Activated naive CD8-positive, alpha-beta T cell treated with anti-CD3 and anti-CD28 coated beads, Interleukin-2, amount 50 U/mL, for 16 hours (primary cell): ENCODE results near the gene DUSP5.

Experiments
- DNase-seq: peaks from one replicate; pipeline ENCODE4 v3.0.0-alpha.2; 2020; ENCODE audit warnings: low read depth, low spot score

Gene DUSP5

DNA sequence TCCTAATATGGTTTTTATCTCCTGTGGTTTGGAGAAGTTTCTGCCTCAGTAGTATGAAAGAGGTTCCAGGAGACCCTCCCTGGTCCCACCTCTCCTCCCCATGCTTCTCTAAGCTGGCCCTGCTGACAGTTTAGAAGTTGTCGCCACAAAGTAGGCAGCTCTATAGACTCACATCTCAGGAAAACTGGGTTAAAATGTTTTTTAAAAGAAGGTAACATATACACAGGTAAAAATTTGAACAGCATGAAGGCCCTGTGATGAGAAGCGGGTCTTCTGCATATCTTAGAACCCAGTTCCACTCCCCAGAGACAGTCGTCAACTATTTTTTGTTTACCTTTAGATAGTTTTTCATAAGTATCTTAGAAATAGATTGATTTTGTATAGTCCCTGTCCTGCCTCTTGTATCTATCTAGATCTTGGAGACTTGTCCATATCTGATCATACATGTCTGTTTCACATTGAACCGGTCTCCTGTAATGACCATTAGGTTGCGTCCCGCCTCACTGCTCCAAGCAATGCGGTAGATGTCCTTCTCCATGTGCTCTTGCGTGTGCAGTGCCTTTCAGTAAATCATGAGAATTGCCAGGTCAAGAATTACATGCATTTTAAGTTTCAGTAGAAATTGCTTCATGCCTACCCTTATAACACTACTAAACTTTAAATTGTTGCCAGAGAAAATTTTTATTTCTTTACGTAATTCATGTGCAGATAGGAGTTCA lies 2.2 kb downstream of the DUSP5 start:
- DNase-seq, result no peak

DNA sequence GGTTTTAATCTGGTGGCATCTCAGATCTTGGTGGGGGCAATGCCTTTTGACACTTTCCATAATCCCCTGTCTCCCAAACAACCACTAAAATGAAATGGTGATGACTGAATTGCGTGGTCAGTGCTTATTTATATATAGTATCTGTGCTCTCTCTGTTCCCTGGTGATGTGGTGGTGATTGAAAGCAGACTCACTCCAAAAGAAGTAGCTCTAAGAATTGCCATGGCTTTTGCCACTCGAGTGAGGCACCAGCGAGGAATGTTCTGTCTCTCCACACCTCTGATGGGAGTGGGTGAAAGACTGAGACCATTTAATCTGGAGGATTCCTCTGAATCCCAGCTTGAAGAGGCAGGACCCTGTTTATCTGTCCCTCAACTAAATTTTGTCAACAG lies 2.8 kb downstream of the DUSP5 start:
- DNase-seq, result no peak

DNA sequence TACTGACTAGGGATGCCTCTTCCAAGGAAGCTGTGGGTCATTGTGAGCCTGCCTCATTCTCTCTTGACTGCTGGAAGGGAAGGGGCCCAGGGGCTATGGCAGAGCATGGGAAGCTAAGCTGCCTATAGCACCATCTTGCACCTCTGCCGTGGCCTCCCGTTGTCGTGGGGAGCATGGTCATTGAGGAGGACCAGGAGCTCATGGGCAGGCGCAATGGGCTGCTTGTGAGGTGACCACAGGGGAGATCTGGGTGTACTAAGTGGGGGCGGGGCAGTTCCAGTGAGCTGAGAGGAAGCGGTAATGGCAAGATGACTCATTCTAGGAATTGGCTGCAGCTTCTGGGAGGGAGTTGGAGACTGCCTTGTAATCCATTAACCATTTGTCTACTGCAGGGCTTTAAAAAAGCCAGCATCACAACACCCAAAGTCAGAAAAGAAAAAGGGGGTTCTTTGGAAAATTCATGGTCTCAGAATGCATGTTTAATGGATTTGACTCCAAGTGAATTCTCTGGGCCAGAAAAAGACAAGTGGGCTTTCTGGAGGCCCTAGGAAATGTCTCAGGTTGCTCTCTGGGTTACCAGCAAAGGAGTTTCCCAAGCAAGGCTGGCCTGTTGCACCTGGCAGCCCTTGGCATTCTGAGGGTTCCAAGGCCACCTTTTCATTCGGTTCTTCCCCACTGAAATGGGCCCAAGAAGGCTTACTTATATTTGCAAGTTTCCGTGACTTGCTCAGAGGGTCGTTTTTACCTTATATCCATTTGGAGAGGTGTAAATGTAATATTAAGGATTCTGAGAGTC lies 3.6 kb downstream of the DUSP5 start:
- DNase-seq, result no peak

DNA sequence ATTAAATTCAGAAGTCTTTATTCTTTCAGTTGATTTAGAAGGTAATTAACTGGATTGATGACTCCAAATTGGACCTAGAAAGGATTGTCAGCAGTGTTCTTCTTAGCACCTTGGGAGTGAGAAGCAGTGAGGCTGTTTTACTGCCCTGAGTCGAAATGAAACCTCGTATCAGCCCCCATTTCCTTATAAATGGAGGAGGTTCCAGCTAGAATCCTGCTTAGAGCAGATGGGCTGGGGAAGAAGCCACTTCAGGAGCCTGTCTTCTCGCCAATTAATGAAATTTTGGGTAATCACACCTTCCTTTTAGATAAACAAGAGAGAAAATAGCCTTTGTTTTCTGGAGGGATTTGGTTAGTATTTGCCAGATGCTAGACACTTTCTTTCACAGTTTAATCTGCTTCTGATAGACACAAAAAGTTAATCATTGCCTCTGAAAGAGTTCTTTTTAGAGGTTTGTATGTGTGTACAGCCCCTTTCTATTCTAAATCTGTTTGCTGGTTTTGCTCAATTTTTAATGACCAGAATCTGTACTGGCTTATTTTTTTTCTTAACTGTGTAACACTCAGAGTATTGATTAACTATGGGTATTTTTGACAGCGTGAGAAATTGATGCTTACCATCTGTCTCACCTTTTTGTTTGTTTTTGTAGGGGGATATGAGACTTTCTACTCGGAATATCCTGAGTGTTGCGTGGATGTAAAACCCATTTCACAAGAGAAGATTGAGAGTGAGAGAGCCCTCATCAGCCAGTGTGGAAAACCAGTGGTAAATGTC lies 4.6 kb downstream of the DUSP5 start:
- DNase-seq, result no peak

- DNase-seq, result no peak
These were observed 5.2 kb downstream of the DUSP5 start for GRCh38 chr10:110502851-110503301.

- DNase-seq, result no peak
These were observed 5.9 kb downstream of the DUSP5 start for GRCh38 chr10:110503528-110504110.

DNA sequence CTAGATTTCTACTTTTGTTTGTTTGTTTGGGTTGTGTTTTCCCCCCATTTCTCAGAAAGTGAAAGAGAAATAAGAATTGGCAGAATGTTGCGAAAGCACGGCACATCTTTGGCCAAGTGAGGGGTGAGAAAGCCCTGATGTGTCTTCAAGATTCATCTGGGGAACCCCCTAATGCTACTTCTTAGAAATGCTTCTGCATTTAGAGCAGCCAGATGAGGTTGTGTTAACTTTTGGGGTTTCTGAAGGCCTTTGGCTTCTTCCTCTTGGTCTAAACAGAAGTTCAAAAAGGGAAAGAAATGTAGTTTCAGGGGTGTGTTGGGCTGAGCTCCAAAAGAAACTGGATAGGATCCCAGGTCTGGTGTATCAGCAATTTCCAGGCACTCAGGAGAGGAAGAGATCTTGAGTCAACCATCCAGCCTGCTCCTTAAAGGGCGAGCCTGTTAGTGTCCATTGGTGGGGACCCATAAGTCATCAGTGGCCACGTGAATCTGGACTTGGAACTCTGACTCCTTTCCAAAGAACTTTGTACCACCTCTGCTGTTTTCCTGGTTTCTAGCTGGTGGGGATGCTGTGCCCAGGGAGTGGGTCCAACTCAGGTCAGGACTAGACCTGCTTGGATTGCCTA lies 6.5 kb downstream of the DUSP5 start:
- DNase-seq, result peak; percentile 27

- no peak for DNase-seq
These were observed 7.5 kb downstream of the DUSP5 start for GRCh38 chr10:110505130-110505770.

GRCh38 chr10:110506448-110506847 lies 8.7 kb downstream of the DUSP5 start:
- no peak for DNase-seq

GRCh38 chr10:110507346-110507745 lies 9.6 kb downstream of the DUSP5 start:
- no peak for DNase-seq

DNA sequence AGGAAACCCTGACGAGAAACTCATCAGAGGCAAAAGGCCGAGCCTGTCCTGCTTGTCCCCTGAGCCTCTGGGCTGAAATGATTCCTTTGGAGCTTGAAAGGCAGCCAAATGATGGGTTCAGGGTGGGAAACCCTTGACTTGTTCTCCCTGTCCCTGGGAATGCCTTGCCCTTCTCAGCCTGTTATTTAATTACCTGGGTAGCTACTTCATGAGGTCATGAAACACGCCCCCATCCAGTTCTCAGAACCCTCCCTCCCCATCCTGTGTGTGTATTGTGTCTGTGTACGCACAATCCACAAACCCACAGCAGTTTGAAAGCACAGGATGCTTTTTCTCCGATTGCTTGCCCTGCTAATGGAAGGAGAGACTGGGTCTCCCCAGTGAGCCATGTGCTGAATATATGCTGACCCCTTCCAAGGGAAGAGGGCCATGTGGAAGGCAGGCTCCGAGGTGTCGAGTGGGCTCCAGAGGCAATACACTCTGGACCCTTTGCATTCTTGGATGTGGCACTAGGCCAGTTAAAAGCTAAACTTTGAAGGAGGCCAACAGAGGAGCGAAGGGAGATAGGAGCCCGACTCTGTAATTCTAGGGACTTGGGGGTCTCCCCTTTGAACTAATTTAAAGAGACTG lies 10.6 kb downstream of the DUSP5 start:
- no peak for DNase-seq

DNA sequence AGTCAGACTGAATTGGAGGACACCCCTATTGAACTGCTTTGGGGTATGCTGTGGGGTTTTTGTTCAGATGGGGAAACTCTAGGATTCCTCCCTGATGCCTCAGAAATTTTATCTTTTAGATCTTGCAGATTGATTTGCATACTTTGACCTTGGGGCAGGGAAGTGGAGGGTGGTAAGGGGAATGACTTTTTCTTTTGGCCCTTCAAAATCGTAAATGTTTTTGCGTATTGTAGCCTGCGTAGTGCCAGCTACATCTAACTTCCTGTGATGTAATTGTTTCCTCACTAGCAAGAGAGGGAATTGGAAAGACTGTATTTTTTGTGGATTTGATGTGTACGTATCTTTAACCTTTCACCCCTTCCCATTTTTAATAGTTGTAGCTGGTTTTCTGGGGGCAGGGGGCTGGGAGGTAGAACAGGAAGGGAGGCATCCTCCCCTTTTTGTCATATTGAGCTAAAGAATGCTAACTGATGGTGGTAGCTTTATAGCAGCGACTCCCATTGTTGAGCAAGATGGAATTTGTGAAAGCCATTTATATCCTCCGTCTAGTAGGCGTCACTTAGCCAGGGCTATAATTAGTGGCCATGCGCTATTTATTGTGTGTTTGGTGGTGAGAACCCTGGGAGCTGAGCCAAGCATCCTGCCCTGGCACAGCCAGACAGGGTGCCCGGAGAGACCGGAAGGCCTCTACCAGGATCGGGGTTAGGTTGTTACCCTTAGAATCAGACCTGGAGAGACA lies 11.3 kb downstream of the DUSP5 start:
- no peak for DNase-seq

DNA sequence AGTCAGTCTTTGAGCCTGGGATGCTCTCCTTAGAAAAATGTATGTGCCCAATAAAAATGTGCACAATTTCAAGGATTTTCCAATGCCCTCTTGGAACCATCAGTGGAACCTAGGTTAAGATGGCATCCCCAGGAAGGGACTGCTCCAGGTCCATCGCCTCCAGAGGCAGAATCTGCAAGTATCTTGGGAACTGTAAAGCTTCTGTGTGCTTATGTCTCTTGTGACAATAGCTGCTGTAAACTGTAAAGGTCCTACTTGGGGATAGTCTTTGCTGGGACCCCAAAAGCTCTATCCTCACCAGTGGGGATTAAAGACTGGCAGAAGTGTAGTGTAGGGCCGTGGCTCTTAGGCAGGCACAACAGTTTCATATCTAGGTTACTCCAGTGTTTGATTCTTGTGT lies 11.9 kb downstream of the DUSP5 start:
- no peak for DNase-seq

DNA sequence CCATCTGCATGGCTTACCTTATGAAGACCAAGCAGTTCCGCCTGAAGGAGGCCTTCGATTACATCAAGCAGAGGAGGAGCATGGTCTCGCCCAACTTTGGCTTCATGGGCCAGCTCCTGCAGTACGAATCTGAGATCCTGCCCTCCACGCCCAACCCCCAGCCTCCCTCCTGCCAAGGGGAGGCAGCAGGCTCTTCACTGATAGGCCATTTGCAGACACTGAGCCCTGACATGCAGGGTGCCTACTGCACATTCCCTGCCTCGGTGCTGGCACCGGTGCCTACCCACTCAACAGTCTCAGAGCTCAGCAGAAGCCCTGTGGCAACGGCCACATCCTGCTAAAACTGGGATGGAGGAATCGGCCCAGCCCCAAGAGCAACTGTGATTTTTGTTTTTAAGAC lies 12.4 kb downstream of the DUSP5 start:
- DNase-seq, result no peak

DNA sequence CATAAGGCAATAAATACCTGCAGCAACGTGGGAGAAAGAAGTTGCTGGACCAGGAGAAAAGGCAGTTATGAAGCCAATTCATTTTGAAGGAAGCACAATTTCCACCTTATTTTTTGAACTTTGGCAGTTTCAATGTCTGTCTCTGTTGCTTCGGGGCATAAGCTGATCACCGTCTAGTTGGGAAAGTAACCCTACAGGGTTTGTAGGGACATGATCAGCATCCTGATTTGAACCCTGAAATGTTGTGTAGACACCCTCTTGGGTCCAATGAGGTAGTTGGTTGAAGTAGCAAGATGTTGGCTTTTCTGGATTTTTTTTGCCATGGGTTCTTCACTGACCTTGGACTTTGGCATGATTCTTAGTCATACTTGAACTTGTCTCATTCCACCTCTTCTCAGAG lies 13.0 kb downstream of the DUSP5 start:
- no peak for DNase-seq

DNA sequence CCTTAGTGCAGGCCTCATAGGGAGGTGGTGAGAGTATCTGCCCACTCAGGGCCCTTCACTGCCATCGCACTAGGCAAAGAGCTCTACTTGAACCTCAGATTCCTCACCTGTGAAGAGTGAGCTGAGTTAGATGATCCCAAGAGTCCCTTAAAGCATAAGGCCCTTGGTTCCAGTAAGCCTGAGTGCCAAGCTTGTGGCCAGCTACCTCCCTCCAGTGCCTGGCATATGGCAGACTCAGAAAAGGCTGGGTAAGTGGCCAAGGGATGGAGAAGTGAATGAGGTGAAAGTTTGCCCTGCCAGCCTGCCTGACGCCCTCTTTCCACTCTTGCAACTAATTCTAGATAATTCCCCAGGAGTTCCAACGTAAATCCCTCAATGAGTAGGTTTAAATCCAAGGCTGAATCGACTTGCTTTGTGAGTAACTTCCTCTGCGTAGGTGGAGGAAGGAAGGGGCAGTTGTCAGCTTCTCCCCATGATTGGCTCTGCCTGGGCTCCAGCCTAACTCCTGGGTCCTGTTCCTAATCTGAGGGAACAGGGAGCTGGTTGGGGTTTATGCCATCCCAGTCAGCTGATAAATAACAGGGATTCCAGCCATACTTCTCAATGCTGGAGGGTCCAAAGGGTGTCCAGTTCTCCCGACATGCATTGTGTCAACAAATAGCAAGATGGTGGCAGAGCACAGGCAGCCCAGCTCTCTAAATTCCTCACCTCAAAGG lies 14.2 kb downstream of the DUSP5 start:
- DNase-seq, result no peak

DNA sequence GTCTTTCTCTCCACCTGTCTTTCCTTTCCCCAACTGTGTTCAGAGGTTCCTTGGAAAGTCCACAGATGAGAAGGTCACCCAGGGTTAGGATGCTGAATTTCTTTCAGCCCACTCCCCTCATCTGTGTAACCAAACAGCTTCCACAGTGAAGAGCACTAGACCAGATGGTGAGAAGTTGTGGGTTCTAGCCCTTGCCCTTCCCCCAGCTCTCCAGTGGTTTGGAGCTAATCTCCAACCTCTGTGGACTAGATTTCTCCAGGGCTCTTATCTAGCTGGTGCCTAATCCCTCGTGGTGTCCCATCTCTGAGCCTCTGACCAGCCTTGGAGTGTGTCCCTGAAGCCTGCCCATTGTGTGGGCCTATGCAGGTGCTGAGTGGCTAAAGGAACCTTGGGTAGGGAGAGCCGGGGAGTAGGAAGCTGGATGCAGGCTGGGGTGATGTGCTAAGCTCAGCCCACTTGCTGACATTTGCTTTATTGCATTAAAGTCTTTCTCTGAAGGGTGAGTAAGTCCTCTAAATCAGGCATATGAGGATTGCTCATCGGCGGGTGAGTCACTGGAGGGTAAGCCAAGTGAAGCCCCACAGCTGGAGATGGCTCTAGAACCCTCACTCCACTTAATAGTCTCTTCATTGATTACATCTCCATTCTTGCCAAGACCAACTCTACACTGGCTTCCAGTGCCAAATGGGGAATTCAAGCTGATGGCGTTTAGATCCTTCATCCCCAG lies 14.9 kb downstream of the DUSP5 start:
- DNase-seq, result no peak

GRCh38 chr10:110513949-110514348 lies 16.2 kb downstream of the DUSP5 start:
- no peak for DNase-seq

- DNase-seq, result no peak
These were observed 17.1 kb downstream of the DUSP5 start for GRCh38 chr10:110514848-110515247.
